NCI-H82 (cell line): ENCODE data around the gene FOXP3.

Source experiments
- DNase-seq: peaks from one replicate; lab custom pipeline; 2025; lab: John Stamatoyannopoulos, UW

Gene FOXP3

DNA sequence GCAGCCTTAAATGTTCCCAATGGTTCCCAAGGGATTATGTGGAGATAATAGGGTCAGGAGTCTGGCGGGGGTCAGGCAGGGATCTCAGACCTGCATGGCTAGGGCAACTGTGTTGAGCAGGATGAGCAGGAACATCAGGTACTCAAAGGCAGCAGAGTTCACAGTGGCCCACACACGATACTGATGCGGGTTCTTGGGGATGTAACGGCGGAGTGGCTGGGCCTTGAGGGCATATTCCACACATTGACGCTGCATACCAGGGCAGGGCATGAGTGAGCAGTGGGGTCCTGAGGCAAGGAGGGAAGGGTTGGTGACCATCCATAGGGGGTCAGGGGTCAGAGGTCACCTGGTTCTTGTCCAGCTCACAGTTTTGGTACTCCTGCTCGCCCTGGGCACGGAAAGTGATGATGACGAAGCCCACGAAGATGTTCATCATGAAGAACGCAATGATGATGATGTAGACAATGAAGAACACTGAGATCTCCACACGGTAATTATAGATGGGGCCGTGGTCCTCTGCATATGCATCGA lies 49.4 kb downstream of the FOXP3 start:
- DNase-seq, result no peak

- DNase-seq, result no peak
Observed at GRCh38 chrX:49214416-49214815, 50.1 kb downstream of the FOXP3 start.

DNA sequence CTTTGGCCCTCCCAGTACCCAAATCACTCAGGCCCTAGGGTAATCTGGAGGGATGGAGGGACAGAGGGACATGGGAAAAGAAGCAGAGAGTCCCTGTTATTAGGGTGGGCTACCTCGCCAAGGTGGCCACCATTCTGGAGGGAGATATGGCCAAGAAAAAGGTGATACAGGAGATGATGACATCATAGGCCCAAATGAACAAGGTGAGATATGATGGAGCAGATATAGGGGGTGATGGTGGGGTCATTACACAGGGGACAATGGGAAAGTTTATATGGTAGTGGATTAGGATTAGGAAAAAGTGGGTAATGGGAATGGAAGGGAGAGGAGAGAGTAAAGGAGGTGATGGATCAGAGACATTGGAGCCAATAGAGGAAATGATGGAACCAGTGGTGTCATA lies 51.6 kb downstream of the FOXP3 start:
- DNase-seq, result no peak

DNA sequence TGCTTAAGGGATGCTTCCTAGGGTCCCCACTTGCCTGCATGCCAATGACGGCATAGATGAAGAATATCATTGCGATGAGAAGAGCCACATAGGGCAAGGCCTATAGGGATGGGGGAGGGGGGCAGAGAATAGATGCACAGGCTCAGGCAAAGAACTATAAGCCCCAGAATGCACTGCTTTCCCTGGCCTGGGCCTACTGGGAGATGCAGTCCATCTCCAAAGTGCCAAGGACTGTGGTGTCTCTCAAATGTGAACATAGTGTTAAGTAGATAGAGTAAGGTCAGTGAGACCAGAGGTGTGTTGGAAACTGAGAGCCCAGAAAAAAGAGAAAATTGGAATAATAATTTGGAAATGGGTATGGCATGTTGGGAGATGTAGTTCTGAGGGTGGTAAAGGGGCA lies 52.3 kb downstream of the FOXP3 start:
- no peak for DNase-seq

- no peak for DNase-seq
Observed at GRCh38 chrX:49211074-49211473, 53.4 kb downstream of the FOXP3 start.

GRCh38 chrX:49210406-49210805 lies 54.1 kb downstream of the FOXP3 start:
- DNase-seq, result no peak

DNA sequence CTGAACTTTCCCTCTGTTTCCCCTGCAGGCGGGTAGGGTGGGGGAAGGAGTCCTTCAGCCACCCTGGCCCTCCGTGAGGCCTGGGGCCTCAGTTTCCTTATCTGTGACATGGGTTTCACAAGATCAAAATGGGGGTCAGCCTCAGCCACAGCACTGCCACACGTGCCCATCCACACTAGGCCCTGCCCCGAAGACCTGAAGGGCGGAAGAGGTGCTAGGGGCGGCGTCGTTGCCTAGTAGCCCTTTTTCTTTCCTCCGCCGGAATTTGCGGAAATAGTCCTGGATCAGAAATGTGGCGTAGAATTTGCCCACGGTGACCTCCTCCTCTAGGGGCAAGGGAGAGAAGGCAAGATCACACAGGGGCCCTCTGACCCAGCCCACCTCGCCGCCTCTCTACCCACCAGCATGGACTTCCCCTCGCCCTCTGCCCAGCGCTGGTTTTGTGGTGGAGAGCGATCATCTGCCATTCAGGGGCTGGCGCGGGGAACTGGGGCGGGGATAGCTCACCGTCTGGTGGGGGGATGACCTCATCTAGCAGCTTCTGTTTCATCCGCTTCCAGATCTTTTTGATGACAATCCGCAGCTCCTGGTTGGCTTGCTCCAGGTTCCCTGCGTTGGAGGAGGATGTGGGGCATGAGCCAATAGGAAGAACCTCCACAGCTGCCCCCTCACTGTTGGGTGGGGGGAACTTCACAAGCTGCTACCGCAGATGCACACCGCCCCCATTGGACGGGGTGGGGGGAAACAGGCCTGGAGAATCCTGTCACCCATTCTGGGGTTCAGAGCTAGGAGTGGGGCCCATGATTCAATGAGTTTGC lies 54.9 kb downstream of the FOXP3 start:
- DNase-seq, result peak; percentile 90

GRCh38 chrX:49208399-49208798 lies 56.1 kb downstream of the FOXP3 start:
- no peak for DNase-seq

DNA sequence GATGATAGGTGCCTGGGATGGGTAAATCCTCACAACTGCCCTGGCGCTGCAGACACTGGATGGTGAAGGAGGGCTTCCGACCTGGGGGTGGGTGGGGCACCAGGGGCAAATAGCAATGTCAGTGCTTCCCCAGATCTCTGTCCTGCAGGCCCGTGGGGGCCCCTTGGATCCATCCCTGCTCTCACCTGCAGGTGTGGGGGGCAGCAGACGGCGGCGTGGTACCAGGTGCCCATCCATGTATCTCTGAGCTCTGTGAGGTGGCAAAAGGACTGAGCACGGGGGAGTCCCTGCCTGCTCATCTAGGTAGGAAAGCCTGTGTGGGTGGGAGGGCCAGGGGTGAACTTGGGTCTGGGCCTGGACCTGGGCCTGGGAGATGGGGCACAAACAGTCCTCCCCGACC lies 58.0 kb downstream of the FOXP3 start:
- no peak for DNase-seq

- DNase-seq, result no peak
Observed at GRCh38 chrX:49205443-49205842, 59.1 kb downstream of the FOXP3 start.

GRCh38 chrX:49204709-49205108 lies 59.8 kb downstream of the FOXP3 start:
- no peak for DNase-seq

DNA sequence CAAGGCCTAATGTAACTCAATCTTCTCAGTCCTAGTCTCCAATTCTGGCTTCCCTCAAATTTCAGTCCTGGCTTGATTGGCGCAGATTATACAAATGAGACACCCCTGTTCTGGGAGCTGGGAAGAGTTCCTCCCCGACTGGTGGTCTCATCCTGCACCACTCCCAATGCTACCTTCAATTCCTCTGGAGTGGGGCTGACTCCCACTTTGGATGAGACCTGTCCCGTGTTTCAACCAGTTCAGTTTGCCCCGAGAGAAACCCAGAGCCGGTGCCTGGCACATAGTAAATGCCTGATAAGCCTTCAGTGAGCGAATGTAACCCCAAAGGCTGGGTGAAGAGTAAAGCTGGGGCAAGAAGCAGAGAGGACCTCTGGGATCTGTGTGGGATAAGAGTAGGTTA lies 60.5 kb downstream of the FOXP3 start:
- DNase-seq, result no peak

DNA sequence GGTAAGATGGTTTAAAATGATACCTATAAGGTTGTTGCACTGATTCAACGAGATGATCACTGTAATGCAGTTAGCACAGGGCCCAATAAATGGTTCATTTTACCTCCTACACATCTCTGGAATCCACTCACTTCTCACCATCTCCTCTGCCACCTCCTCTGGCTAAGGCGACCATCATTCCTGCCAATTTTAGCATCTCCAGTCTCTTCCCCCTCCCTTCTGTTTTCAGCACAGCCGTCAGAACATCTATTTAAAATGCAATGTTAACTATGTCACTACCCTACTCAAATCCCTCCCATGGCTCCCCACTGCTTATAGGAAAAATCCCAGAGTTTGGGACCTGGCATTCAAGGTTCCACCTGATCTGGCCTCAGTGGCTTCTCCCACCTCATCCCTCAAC lies 61.0 kb downstream of the FOXP3 start:
- DNase-seq, result no peak

GRCh38 chrX:49202022-49202421 lies 62.5 kb downstream of the FOXP3 start:
- no peak for DNase-seq
